PFSK-1 (cell line): ENCODE data around the gene TP53.

ENCODE experiments used
- FOXP2 ChIP-seq: optimal IDR thresholded peaks from 2 replicates; pipeline ENCODE3; 2011; ENCODE audit warnings: borderline replicate concordance, control low read depth, inconsistent platforms; ENCODE audit not compliant: insufficient read depth; ENCODE audit errors: extremely low read length, extremely low read depth
- POLR2AphosphoS5 ChIP-seq: IDR thresholded peaks from 2 replicates; pipeline ENCODE4 v1.6.1; 2012; ENCODE audit warnings: low read depth, mild to moderate bottlenecking, control low read depth, low read length, moderate library complexity
- REST ChIP-seq, 2 experiments: IDR thresholded peaks; 2 replicates each; pipeline versions ENCODE4 v1.6.1 to v1.8.0; 2011 to 2012; ENCODE audit warnings: low read depth in 2 of 2, low read length in 2 of 2, control low read depth in 1 of 2, inconsistent platforms in 1 of 2, mild to moderate bottlenecking in 1 of 2, moderate library complexity in 1 of 2; ENCODE audit not compliant: insufficient read depth in 1 of 2
- SIN3A ChIP-seq: IDR thresholded peaks from 2 replicates; pipeline ENCODE4 v1.6.1; 2012; ENCODE audit warnings: mild to moderate bottlenecking, low read length, moderate library complexity, borderline replicate concordance; ENCODE audit not compliant: insufficient read depth
- TAF1 ChIP-seq: IDR thresholded peaks from 2 replicates; pipeline ENCODE4 v1.6.1; 2012; ENCODE audit warnings: low read length, control low read depth, borderline replicate concordance; ENCODE audit not compliant: insufficient read depth

The TP53 gene

GRCh38 chr17:7650509-7651096 is 36.7 kb downstream of the TP53 start, which contains the start of gene ATP1B2:
TSS of gene ATP1B2 (plus strand) at chr17:7650926. CDS start at chr17:7651519, 593 bp downstream.
- TF ChIP-seq SIN3A, result no peak
- TF ChIP-seq FOXP2, result no peak
- TF ChIP-seq REST (IDR thresholded peaks at IDR 0.05; ENCODE audit: insufficient read depth in 1 of 2, low read depth in 2 of 2, low read length in 2 of 2), result no peak
- TF ChIP-seq TAF1, result no peak
- TF ChIP-seq POLR2AphosphoS5, result no peak

- TF ChIP-seq SIN3A, result no peak
- TF ChIP-seq POLR2AphosphoS5, result no peak
- TF ChIP-seq FOXP2, result no peak
Observed at GRCh38 chr17:7647018-7647417, 40.3 kb downstream of the TP53 start.

GRCh38 chr17:7646457-7646856 is 40.8 kb downstream of the TP53 start:
- TF ChIP-seq REST (IDR thresholded peaks at IDR 0.05; ENCODE audit: insufficient read depth in 1 of 2, low read depth in 2 of 2, low read length in 2 of 2) (no peak), SIN3A (no peak), TAF1 (no peak), POLR2AphosphoS5 (no peak), FOXP2 (no peak)

- TF ChIP-seq FOXP2, result no peak
- TF ChIP-seq TAF1, result no peak
- no peak for TF ChIP-seq POLR2AphosphoS5
- no peak for TF ChIP-seq SIN3A
- no peak for TF ChIP-seq REST (IDR thresholded peaks at IDR 0.05; ENCODE audit: insufficient read depth in 1 of 2, low read depth in 2 of 2, low read length in 2 of 2)
Observed at GRCh38 chr17:7644775-7645174, 42.5 kb downstream of the TP53 start.

GRCh38 chr17:7640783-7641182 is 46.5 kb downstream of the TP53 start:
- no peak for TF ChIP-seq TAF1
- TF ChIP-seq SIN3A, result no peak
- no peak for TF ChIP-seq FOXP2
- no peak for TF ChIP-seq POLR2AphosphoS5
- no peak for TF ChIP-seq REST (IDR thresholded peaks at IDR 0.05; ENCODE audit: insufficient read depth in 1 of 2, low read depth in 2 of 2, low read length in 2 of 2)
